Activated T-helper 17 cell treated with anti-CD3 and anti-CD28 coated beads, Interleukin-2, amount 50 U/mL, for 72 hours (primary cell): ENCODE measurements around the gene AGFG2. TPM values are rescaled to one million over a fixed set of nuclear protein-coding genes. Genes with fewer than 3 reads are reported as not detected.
"Not testable (repeated sequence)": the region's sequence is repeated elsewhere in the genome, so short reads cannot be mapped to it uniquely, and the experiment has no call there.

Source experiments
- ATAC-seq: fragments of 150-1000 bp; cut with Tn5 transposase; replicated peaks from 2 replicates; pipeline ENCODE4 v1.10.0; 2021; ENCODE audit warnings: mild to moderate bottlenecking, moderate library complexity
- H3K27ac Mint-ChIP-seq: one replicate; pipeline ENCODE4 v1.8.0; 2022; ENCODE audit warnings: mixed read lengths
- H3K27me3 Mint-ChIP-seq: one replicate; pipeline ENCODE4 v1.8.0; 2022; ENCODE audit warnings: mixed read lengths
- H3K36me3 Mint-ChIP-seq: one replicate; pipeline ENCODE4 v1.8.0; 2022; ENCODE audit warnings: low read depth, mild to moderate bottlenecking, mixed read lengths
- H3K4me1 Mint-ChIP-seq: one replicate; pipeline ENCODE4 v1.8.0; 2022; ENCODE audit warnings: mixed read lengths
- H3K4me3 Mint-ChIP-seq: one replicate; pipeline ENCODE4 v1.8.0; 2022; ENCODE audit warnings: mild to moderate bottlenecking, mixed read lengths
- H3K9me3 Mint-ChIP-seq: one replicate; pipeline ENCODE4 v1.8.0; 2022; ENCODE audit warnings: mixed read lengths
- total RNA-seq, 2 donors: library from RNA; stranded (reverse); gene quantifications; one replicate each; pipeline ENCODE4 v1.2.3, GENCODE V29; 2022

AGFG2 gene
- total RNA-seq, 2 donors from 2014 or later: 48.3 to 50.7 TPM

DNA sequence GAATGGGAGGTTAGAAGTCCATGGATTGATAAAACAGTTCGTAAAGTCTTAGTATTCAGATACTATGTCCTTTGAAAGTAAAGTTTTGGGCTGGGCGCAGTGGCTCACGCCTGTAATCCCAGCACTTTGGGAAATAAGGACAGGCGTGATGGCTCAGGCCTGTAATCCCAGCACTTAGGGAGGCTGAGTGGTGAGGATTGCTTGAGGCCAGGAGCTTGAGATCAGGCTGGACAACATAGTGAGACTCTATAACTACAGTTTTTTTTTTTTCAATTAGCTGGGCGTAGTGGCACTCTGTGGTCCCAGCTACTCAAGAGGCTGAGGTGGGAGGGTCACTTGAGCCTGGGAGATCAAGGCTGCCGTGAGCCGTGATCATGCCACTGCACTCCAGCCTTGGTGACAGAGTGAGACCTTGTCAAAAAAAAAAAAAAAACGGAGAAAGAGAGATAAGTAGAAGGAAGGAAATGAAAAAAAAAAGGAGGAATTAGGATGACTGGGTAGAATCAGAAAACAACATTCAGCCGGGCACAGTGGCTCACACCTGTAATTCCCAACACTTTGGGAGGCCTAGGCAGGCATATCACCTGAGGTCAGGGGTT, 25.7 kb upstream of the AGFG2 start:
- ATAC-seq: no peak

GRCh38 chr7:100515072-100515532, 23.9 kb upstream of the AGFG2 start:
- ATAC-seq: no peak
- Mint-ChIP-seq H3K27ac (no peak overlapping the region), H3K27me3 (no peaks in the 10 kb centered on the region), H3K4me3 (no peak overlapping the region), H3K9me3 (no peaks in the 10 kb centered on the region), H3K36me3 (no peaks in the 10 kb centered on the region), H3K4me1 (peaks cover 12% of the 10 kb centered on the region)

More for the DNA sequence above, 25.7 kb upstream of the AGFG2 start:
- no peaks in the 10 kb centered on the region for H3K36me3 Mint-ChIP-seq
- H3K27me3 Mint-ChIP-seq: no peaks in the 10 kb centered on the region
- H3K4me3 Mint-ChIP-seq: no peak overlapping the region
- no peaks in the 10 kb centered on the region for H3K9me3 Mint-ChIP-seq
- peaks cover 12% of the 10 kb centered on the region for H3K4me1 Mint-ChIP-seq
- H3K27ac Mint-ChIP-seq: no peak overlapping the region

DNA sequence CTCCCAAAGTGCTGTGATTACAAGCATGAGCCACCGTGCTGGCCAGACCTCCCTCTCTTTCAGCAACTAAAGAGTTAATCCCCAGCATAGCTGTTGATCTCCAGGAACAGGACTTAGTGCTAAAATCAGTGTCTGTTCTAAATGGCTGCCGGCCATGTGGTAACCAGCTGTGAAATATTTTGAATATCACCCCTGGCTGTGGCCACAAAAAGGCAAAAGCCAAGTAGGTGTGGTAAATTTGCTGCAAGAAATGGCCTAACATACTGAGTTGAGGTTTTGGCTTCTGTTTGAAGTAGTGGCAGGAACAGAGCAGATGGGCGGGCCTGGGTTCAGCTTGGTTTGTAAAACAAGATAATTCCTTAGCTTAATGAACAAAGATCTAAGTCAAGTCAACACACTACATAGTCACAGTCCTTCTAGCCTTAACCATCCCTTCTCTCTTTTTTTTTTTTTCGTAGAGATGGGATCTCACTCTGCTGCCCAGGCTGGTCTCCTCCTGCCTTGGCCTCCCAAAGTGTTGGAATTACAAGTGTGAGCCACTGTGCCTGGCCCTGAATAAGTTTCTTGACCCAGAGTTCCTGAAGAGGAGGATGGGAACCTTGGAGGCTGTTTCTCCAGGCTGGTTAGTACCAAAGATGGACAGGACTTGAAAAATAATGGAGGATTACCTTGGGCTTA, 22.7 kb upstream of the AGFG2 start:
- Mint-ChIP-seq H3K4me1 (peaks cover 12% of the 10 kb centered on the region), H3K9me3 (no peaks in the 10 kb centered on the region), H3K27me3 (no peaks in the 10 kb centered on the region), H3K36me3 (no peaks in the 10 kb centered on the region), H3K27ac (peak overlapping the region; percentile 61), H3K4me3 (peak overlapping the region; percentile 48)
- peak; percentile 19 for ATAC-seq

GRCh38 chr7:100517305-100517704, 21.7 kb upstream of the AGFG2 start:
- ATAC-seq: no peak
- Mint-ChIP-seq H3K27me3 (no peaks in the 10 kb centered on the region), H3K4me3 (no peak overlapping the region), H3K4me1 (peaks cover 12% of the 10 kb centered on the region), H3K9me3 (no peaks in the 10 kb centered on the region), H3K27ac (no peak overlapping the region), H3K36me3 (no peaks in the 10 kb centered on the region)

DNA sequence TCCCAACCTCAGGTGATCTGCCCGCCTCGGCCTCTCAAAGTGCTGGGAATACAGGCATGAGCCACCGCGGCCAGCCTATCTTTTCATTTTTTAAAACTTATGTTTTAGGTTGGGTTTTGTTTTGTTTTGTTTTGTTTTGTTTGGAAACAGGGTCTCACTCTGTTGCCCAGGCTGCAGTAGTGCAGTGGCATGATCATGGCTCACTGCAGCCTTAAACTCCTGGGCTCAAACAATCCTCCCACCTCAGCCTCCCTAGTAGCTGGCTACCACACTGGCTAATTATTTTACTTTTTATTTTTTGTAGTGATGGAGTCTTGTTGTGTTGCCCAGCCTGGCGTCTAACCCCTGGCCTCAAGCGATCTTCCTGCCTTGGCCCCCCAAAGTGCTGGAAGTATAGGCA, 19.4 kb upstream of the AGFG2 start:
- no peak overlapping the region for H3K4me3 Mint-ChIP-seq
- ATAC-seq: no peak
- H3K27me3 Mint-ChIP-seq: no peaks in the 10 kb centered on the region
- H3K4me1 Mint-ChIP-seq: peaks cover 12% of the 10 kb centered on the region
- H3K9me3 Mint-ChIP-seq: no peaks in the 10 kb centered on the region
- H3K27ac Mint-ChIP-seq: no peak overlapping the region
- H3K36me3 Mint-ChIP-seq: no peaks in the 10 kb centered on the region

GRCh38 chr7:100520138-100520537, 18.9 kb upstream of the AGFG2 start:
- no peaks in the 10 kb centered on the region for H3K9me3 Mint-ChIP-seq
- H3K36me3 Mint-ChIP-seq: no peaks in the 10 kb centered on the region
- H3K4me1 Mint-ChIP-seq: peaks cover 10% of the 10 kb centered on the region
- ATAC-seq: no peak
- no peaks in the 10 kb centered on the region for H3K27me3 Mint-ChIP-seq
- H3K4me3 Mint-ChIP-seq: no peak overlapping the region
- H3K27ac Mint-ChIP-seq: no peak overlapping the region

DNA sequence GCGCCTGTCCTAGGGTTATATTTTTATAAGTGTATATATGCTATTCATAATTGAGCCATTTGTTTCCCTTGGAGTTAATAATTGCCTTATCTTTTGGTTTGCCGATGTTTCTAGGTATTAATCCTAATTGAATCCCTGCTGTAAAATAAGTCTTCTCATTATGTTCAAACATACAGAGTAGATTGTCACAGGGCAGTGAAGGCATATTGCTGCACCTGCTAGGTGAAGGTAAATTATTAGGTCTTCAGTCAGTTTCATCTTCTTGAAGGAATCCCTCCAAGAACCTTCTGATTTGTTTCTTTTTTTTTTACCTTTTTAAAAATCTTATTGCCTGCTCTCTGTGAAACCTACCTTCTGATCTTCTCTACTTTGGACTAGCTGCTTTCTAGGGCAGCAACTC, 17.9 kb upstream of the AGFG2 start:
- H3K27ac Mint-ChIP-seq: no peak overlapping the region
- no peak for ATAC-seq
- H3K27me3 Mint-ChIP-seq: no peaks in the 10 kb centered on the region
- no peak overlapping the region for H3K4me3 Mint-ChIP-seq
- peaks cover 5% of the 10 kb centered on the region for H3K4me1 Mint-ChIP-seq
- no peaks in the 10 kb centered on the region for H3K36me3 Mint-ChIP-seq
- H3K9me3 Mint-ChIP-seq: no peaks in the 10 kb centered on the region

DNA sequence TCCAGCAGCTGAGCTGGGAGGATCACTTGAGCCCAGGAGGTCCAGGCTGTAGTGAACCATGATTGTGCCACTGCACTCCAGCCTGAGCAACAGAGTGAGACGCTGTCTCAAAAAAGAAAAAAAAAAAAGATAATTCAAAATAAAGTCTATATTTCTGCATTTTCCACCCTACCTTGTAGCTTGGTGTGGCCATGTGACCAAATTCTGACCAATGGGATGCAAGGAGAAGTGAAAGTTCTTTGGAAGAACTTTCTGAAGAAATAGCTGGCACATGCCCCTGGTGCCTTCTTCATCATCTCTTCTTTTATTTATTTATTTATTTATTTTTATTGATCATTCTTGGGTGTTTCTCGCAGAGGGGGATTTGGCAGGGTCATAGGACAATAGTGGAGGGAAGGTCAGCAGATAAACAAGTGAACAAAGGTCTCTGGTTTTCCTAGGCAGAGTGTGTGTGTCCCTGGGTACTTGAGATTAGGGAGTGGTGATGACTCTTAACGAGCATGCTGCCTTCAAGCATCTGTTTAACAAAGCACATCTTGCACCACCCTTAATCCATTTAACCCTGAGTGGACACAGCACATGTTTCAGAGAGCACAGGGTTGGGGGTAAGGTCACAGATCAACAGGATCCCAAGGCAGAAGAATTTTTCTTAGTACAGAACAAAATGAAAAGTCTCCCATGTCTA, 17.0 kb upstream of the AGFG2 start:
- not testable (repeated sequence) for H3K4me3 Mint-ChIP-seq, H3K36me3 Mint-ChIP-seq, ATAC-seq, H3K4me1 Mint-ChIP-seq, H3K27ac Mint-ChIP-seq, H3K9me3 Mint-ChIP-seq, H3K27me3 Mint-ChIP-seq

GRCh38 chr7:100523192-100523591, 15.8 kb upstream of the AGFG2 start:
- H3K9me3 Mint-ChIP-seq, H3K27ac Mint-ChIP-seq, H3K4me1 Mint-ChIP-seq, ATAC-seq, H3K27me3 Mint-ChIP-seq, H3K36me3 Mint-ChIP-seq, H3K4me3 Mint-ChIP-seq: not testable (repeated sequence)

- H3K36me3 Mint-ChIP-seq, H3K27ac Mint-ChIP-seq, H3K9me3 Mint-ChIP-seq, H3K4me3 Mint-ChIP-seq, H3K27me3 Mint-ChIP-seq, H3K4me1 Mint-ChIP-seq, ATAC-seq: not testable (repeated sequence)
These were observed 10.7 kb upstream of the AGFG2 start for GRCh38 chr7:100528108-100528866.

- Mint-ChIP-seq H3K4me3 (no peak overlapping the region), H3K4me1 (peaks cover under 1% of the 10 kb centered on the region), H3K36me3 (no peaks in the 10 kb centered on the region), H3K27ac (no peak overlapping the region), H3K9me3 (no peaks in the 10 kb centered on the region), H3K27me3 (no peaks in the 10 kb centered on the region)
- no peak for ATAC-seq
These were observed 6.6 kb upstream of the AGFG2 start for GRCh38 chr7:100532165-100533022.

GRCh38 chr7:100535982-100536381, 3.0 kb upstream of the AGFG2 start:
- not testable (repeated sequence) for ATAC-seq, H3K4me1 Mint-ChIP-seq, H3K9me3 Mint-ChIP-seq, H3K27ac Mint-ChIP-seq, H3K27me3 Mint-ChIP-seq, H3K4me3 Mint-ChIP-seq
- peaks cover 22% of the 10 kb centered on the region for H3K36me3 Mint-ChIP-seq

DNA sequence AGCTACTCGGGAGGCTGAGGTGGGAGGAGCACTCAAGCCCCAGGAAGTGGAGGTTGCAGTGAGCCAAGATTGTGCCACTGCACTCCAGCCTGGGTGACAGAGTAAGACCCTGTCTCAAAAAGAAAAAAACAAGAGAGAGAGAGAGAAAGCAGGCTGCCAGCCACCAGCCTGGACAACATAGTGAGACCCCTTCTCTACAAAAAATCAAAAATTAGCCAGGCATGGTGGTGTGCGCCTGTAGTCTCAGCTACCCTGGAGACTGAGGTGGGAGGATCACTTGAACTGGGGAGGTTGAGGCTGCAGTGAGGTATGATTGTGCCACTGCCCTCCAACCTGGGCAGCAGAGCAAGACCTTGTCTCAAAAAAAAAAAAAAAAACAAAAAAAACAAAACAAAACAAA, 2.3 kb upstream of the AGFG2 start:
- not testable (repeated sequence) for H3K9me3 Mint-ChIP-seq, H3K27ac Mint-ChIP-seq, ATAC-seq, H3K27me3 Mint-ChIP-seq
- Mint-ChIP-seq H3K4me1 (peaks cover 13% of the 10 kb centered on the region), H3K36me3 (peaks cover 29% of the 10 kb centered on the region), H3K4me3 (peak overlapping the region; percentile 28)

GRCh38 chr7:100538348-100538653, 702 bp upstream of the AGFG2 start:
- Mint-ChIP-seq H3K9me3 (no peaks in the 10 kb centered on the region), H3K4me1 (peaks cover 24% of the 10 kb centered on the region), H3K27ac (peak overlapping the region; percentile 96), H3K36me3 (peaks cover 39% of the 10 kb centered on the region), H3K27me3 (no peaks in the 10 kb centered on the region), H3K4me3 (peak overlapping the region; percentile 74)
- ATAC-seq: no peak
